Glutamatergic neuron (in vitro differentiated cells): ENCODE results near the gene TNFRSF6B. TPM values are rescaled to one million over a fixed set of nuclear protein-coding genes. Genes with fewer than 3 reads are reported as not detected.

ENCODE experiments used
- DNase-seq: peaks from one replicate; pipeline ENCODE4 v3.0.0; 2022
- H3K27ac Mint-ChIP-seq: one replicate; pipeline ENCODE4 v1.8.0; 2020; ENCODE audit warnings: mild to moderate bottlenecking, mixed read lengths, inconsistent platforms; ENCODE audit not compliant: unreplicated experiment
- H3K27me3 Mint-ChIP-seq: one replicate; pipeline ENCODE4 v1.8.0; 2020; ENCODE audit warnings: mild to moderate bottlenecking, moderate library complexity, mixed read lengths, inconsistent platforms; ENCODE audit not compliant: unreplicated experiment
- H3K36me3 Mint-ChIP-seq: one replicate; pipeline ENCODE4 v1.8.0; 2020; ENCODE audit warnings: mild to moderate bottlenecking, mixed read lengths, inconsistent platforms; ENCODE audit not compliant: unreplicated experiment
- H3K4me1 Mint-ChIP-seq: one replicate; pipeline ENCODE4 v1.8.0; 2020; ENCODE audit warnings: mild to moderate bottlenecking, low read depth, mixed read lengths, inconsistent platforms; ENCODE audit not compliant: unreplicated experiment
- H3K4me3 Mint-ChIP-seq: one replicate; pipeline ENCODE4 v1.8.0; 2020; ENCODE audit warnings: mild to moderate bottlenecking, mixed read lengths, inconsistent platforms; ENCODE audit not compliant: unreplicated experiment
- H3K9me3 Mint-ChIP-seq: one replicate; pipeline ENCODE4 v1.8.0; 2020; ENCODE audit warnings: mild to moderate bottlenecking, moderate library complexity, mixed read lengths, inconsistent platforms; ENCODE audit not compliant: unreplicated experiment
- total RNA-seq: library from RNA; stranded (reverse); fragmentation: NEBNext Ultra II Directional; extraction: Animal tissue kit (Norgen Biotek cat#: 25700); gene quantifications from one replicate; pipeline ENCODE4 v1.2.1, GENCODE V29; 2021; ENCODE audit not compliant: unreplicated experiment
- TF ChIP-seq, protein P1 (sequence below): fragments of 200-600 bp; sonication (generic); IDR thresholded peaks from one replicate; pipeline ENCODE4 v1.5.0; 2021; ENCODE audit not compliant: partially characterized antibody, unreplicated experiment

TNFRSF6B gene
- total RNA-seq, 1 donor from 2014 or later: not detected

DNA sequence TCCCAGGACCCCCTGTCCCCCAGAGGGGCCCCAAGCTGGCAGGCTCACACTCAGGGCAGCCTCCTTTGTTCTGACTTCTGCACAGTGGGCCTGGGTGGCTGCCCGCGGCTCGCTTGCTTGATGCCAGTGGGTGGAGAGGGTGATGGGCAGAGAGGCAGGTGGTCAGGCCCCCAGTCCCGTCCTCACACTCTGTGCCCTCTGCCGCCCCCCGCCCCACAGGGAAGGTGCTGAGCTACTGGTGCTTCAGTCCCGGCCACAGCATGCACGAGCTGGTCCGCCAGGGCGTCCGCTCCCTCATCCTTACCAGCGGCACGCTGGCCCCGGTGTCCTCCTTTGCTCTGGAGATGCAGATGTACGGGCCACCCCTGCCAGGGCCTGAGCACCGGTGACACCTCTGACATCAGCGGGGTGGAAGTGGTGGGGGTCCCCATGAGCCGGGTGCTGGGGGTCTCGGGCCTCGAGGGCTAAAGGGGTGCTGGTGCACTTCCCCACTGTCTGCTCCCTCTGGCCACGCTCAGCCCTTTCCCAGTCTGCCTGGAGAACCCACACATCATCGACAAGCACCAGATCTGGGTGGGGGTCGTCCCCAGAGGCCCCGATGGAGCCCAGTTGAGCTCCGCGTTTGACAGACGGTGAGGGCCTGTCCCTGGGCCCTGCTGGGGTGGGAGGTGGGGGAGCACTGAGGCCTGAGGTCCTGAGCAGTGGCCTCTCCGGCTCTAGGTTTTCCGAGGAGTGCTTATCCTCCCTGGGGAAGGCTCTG is 8.9 kb upstream of the TNFRSF6B start:
- Mint-ChIP-seq H3K4me3 (no peak overlapping the region), H3K27ac (no peak overlapping the region), H3K36me3 (no peaks in the 10 kb centered on the region), H3K27me3 (peaks cover 5% of the 10 kb centered on the region), H3K9me3 (peaks cover 5% of the 10 kb centered on the region), H3K4me1 (no peaks in the 10 kb centered on the region)
- no peak for DNase-seq
- TF ChIP-seq, protein P1, sequence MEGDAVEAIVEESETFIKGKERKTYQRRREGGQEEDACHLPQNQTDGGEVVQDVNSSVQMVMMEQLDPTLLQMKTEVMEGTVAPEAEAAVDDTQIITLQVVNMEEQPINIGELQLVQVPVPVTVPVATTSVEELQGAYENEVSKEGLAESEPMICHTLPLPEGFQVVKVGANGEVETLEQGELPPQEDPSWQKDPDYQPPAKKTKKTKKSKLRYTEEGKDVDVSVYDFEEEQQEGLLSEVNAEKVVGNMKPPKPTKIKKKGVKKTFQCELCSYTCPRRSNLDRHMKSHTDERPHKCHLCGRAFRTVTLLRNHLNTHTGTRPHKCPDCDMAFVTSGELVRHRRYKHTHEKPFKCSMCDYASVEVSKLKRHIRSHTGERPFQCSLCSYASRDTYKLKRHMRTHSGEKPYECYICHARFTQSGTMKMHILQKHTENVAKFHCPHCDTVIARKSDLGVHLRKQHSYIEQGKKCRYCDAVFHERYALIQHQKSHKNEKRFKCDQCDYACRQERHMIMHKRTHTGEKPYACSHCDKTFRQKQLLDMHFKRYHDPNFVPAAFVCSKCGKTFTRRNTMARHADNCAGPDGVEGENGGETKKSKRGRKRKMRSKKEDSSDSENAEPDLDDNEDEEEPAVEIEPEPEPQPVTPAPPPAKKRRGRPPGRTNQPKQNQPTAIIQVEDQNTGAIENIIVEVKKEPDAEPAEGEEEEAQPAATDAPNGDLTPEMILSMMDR: no peak

- Mint-ChIP-seq H3K9me3 (peaks cover 5% of the 10 kb centered on the region), H3K4me1 (no peaks in the 10 kb centered on the region), H3K36me3 (no peaks in the 10 kb centered on the region), H3K27me3 (peaks cover 5% of the 10 kb centered on the region), H3K27ac (no peak overlapping the region), H3K4me3 (no peak overlapping the region)
- no peak for DNase-seq
- TF ChIP-seq, protein P1: no peak
Measured at GRCh38 chr20:63688228-63689045, 8.0 kb upstream of the TNFRSF6B start.

DNA sequence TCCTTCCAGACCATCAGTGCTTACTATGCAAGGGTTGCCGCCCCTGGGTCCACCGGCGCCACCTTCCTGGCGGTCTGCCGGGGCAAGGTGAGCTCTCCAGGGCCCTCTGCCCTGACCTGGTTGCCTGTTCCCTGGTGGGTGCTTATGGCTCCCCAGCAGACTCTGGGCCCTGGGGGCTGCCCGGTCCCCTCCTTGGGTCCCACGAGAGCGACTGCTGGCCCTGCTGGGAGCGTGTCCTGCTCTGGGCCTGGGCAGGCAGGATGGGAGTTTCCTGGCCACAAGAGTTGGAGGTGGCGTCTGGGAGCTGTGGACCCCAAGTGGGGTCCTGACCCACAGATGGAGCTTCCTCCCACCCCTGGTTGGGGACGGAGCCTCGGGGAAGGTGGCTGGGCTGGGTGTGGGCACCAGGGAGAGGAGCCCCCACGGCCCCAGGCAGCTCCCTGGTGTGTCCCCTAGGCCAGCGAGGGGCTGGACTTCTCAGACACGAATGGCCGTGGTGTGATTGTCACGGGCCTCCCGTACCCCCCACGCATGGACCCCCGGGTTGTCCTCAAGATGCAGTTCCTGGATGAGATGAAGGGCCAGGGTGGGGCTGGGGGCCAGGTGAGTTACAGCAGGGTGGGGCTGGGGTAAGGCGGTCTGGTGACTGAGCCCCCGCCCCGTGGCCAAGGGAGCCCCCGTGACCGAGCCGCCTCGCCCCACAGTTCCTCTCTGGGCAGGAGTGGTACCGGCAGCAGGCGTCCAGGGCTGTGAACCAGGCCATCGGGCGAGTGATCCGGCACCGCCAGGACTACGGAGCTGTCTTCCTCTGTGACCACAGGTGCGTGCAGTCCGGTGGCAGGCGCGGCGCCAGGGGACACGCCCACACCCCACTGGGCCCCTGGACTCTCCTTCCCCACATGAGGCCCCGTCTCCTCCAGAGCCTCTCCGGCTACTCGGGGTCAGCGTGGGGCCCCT is 7.1 kb upstream of the TNFRSF6B start:
- Mint-ChIP-seq H3K4me3 (no peak overlapping the region), H3K27ac (no peak overlapping the region), H3K9me3 (peaks cover 6% of the 10 kb centered on the region), H3K4me1 (no peaks in the 10 kb centered on the region), H3K27me3 (peaks cover 7% of the 10 kb centered on the region), H3K36me3 (no peaks in the 10 kb centered on the region)
- TF ChIP-seq, protein P1: no peak
- no peak for DNase-seq

GRCh38 chr20:63690003-63690897 is 6.2 kb upstream of the TNFRSF6B start:
- no peaks in the 10 kb centered on the region for H3K4me1 Mint-ChIP-seq
- DNase-seq: no peak
- peaks cover 6% of the 10 kb centered on the region for H3K9me3 Mint-ChIP-seq
- no peak overlapping the region for H3K4me3 Mint-ChIP-seq
- H3K36me3 Mint-ChIP-seq: no peaks in the 10 kb centered on the region
- H3K27me3 Mint-ChIP-seq: peaks cover 7% of the 10 kb centered on the region
- TF ChIP-seq, protein P1: no peak
- H3K27ac Mint-ChIP-seq: no peak overlapping the region
